ENCODE results near the gene LY6G6D.
"Not testable (repeated sequence)": the region's sequence is repeated elsewhere in the genome, so short reads cannot be mapped to it uniquely, and the experiment has no call there.

Gene LY6G6D

GRCh38 chr6:31692886-31693285 is 22.3 kb upstream of the LY6G6D start:
- no peak for DNase-seq

DNA sequence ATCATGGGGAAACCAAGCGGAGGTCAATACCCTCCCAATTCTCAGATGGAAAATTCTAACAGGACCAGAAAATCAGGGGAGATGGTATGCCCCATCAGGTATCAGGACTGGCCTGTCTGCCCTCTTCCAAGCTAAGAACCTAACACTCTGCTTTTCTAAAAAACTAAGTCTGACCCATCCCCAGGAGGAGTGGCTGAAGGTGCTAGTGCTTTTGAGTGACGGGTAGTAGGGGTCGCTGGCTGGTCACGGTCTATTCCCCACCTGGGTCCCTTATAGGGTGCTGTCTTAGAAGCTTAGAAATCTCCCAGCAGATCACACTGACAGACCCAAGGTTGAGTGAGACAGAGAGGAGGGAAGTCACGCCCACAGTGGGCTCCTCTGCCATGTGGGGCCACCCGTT is 21.6 kb upstream of the LY6G6D start:
- no peak for DNase-seq

GRCh38 chr6:31697555-31697954 is 17.6 kb upstream of the LY6G6D start:
- no peak for DNase-seq

DNA sequence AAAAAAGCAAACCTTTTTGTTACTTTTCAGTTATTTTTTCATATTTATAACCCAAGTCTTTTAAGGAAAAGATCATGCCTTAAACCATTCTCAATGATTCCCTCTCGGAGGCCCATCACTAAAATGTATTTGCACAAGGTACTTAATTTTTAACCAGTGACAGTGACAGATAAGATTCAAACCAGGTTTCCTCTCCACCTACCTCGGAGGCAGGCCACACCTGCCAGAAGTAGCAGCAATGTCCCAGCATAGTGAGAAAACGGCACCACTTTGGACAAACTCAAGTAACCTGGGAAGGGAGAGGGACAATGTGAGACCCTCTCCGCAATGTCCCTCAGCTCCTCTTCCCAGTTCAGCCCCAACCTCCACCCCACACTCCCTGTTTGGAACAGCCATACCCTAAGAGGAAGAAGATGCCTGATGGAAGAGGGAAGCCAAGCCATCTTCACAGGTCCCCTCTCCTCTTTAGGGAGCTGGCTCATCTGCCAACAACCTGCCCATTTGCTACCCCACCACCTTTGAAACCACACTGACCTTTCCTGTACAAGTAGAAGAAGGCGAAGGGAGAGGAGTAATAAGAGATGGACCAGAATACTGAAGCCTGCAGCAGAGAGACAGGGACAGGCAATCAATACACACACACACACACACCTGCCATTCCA is 14.3 kb upstream of the LY6G6D start:
- no peak for DNase-seq

- DNase-seq, result peak; percentile 25
Observed at GRCh38 chr6:31701666-31702404, 13.3 kb upstream of the LY6G6D start.

DNA sequence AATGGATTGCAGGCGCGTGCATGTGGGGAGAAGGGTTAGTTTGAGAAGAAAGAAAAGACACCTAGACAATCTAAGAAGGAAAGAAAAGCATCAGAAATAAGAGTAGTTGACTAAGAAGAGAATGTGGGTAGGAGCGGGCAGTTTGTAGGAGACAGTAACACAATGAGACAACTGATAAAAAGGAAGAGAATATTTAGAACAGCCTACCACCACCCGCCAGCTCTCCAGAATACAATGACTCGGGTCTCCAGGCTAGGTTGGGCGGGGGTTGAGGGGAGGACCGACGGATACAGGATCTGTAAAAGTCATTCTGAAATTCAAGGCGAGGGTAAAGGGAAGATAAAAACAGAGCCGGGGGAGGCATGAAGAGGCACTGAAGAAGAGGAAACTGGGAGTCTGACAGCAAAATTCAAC is 12.7 kb upstream of the LY6G6D start:
- no peak for DNase-seq

DNA sequence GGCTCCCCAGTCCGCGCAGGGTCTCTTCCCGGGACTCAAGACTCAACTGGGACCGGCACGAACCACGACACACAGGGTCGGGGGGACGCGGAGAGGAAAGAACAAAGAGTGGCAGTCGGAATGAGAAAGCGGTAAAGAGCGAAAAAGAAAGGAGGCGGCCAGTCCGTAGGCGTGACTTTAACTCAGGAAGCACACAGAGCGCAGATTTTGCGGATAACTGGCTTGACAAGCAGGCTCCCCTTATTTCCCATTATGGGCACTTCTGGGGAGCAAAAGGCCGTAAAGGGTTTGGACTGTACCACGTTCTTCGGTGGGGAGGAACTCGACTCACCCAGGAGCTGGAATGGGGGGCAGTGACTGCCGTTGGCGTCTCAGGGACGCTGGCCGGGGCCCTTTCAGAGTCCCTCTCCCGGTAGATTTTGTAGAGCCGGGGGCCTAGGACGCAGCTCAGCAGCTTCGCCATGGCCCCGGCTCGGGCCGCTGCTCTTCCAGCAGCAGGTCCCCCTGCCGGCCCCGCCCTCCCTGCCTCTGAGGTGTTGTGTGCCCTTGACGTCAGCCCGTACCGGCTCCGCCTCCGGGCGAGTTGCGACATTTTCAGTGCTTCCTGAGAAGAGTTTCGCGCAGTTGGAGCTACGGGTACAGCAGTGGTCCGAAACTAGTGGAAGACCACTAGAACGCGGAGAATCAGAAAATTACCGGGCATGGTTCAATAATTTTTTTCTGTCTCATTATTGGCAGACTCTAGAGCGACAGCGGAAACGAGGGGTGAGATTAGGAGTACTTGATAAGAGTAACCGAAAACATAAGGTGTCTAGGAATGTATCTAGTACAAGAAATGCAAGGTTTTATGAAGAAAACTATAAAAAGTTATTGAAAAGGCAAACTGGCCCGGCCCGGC is 12.1 kb upstream of the LY6G6D start, which contains the start of gene ABHD16A:
Gene ABHD16A, minus strand, starts transcription at position 506 of the 898 bp plus-strand sequence. Its CDS starts 43 bp downstream, at position 463.
- DNase-seq, result peak; percentile 95

DNA sequence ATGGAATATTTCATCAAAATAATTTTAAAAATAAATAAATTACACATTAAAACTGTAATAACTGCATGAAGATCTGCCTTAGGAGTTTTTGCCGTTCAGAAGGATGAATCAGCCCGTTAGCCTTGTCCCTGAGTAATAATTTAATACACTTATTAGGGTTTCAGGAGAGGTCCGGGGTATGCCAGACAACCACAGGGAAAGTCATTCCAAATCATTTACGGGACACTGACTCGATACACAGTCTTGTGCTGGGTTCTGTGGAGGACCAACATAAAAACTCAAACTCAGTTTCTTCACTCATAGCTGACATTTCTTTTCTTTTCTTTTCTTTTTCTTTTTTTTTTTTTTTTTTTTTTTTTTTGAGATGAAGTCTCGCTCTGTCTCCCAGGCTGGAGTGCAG is 9.2 kb upstream of the LY6G6D start:
- DNase-seq, result no peak

GRCh38 chr6:31706599-31706998 is 8.5 kb upstream of the LY6G6D start, which contains the start of gene LY6G6F:
LY6G6F (plus strand) TSS chr6:31706866; CDS start chr6:31706907, 41 bp downstream.
- DNase-seq, result no peak

- DNase-seq, result no peak
Observed at GRCh38 chr6:31707701-31708100, 7.4 kb upstream of the LY6G6D start.

GRCh38 chr6:31708224-31708623 is 6.9 kb upstream of the LY6G6D start:
- DNase-seq, result no peak

GRCh38 chr6:31709157-31709556 is 6.0 kb upstream of the LY6G6D start:
- not testable (repeated sequence) for DNase-seq

DNA sequence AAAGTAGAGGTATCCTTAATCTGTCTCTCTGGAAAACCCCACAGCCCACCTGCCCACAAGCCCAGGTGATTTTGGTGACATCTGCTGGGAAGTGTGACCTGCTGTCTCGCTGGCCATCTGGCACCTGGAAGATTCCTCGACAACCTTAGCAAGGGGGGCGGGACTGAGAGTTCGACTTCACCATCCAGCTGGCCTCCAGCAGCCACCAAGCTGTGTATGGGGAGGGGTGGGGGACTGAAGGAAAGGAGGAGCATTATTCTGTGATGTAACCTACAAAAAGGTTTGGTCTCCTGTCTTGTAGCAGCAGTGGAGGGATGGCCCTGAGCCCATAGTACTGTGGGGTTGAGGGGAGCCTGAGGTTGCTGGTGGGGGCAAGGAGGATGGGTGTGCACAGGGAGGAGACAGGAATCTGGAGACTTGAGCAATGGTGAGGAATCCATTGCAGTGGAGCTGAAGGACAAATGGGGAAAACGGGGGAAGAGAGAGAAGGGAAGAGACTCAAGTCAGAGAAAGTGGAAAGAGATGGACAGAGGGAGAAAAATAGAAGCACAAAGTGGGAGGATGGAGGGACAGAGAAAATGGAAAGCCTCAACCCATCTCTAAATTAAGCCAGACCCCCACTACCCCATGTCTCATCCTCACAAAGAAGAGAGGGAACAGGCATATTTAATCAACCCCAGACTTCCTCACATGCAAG is 4.5 kb upstream of the LY6G6D start:
- no peak for DNase-seq

- no peak for DNase-seq
Observed at GRCh38 chr6:31711233-31711632, 3.9 kb upstream of the LY6G6D start.

GRCh38 chr6:31712296-31712695 is 2.9 kb upstream of the LY6G6D start:
- DNase-seq, result no peak

GRCh38 chr6:31713465-31713864 is 1.7 kb upstream of the LY6G6D start:
- DNase-seq, result no peak

DNA sequence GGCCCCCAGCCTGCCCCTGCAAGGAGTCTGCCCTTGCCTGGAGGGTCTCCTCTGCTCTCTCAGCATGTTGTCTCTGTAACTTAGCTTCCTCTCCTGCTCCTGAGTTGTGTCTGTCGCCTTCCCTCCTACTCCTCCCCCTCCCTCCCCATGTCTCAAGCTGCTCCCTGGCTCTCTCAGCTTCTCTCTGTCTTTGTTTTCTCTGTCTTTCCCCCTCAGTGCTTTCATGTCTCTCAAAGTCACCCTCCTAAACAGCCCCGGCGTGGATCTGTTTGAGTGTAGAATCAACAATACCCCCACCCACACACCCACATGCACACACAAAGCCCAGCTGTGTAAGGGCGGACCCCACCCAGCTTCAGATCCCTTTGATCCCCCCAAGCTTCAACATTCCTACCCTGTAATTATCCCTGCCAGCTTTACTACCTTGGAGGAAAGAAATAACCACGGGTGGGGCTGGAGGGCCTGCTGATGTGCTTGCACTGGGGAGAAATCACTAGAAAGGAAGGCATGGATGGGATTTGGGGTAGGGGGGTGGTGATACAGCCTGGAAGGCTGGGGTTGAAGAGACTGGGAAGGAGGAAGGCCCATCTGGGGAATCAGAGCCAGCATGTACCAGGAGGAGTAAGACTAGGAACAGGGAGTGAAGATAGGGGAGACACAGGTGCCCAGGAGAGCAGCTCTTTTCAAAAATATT is 1.0 kb upstream of the LY6G6D start:
- DNase-seq, result no peak

DNA sequence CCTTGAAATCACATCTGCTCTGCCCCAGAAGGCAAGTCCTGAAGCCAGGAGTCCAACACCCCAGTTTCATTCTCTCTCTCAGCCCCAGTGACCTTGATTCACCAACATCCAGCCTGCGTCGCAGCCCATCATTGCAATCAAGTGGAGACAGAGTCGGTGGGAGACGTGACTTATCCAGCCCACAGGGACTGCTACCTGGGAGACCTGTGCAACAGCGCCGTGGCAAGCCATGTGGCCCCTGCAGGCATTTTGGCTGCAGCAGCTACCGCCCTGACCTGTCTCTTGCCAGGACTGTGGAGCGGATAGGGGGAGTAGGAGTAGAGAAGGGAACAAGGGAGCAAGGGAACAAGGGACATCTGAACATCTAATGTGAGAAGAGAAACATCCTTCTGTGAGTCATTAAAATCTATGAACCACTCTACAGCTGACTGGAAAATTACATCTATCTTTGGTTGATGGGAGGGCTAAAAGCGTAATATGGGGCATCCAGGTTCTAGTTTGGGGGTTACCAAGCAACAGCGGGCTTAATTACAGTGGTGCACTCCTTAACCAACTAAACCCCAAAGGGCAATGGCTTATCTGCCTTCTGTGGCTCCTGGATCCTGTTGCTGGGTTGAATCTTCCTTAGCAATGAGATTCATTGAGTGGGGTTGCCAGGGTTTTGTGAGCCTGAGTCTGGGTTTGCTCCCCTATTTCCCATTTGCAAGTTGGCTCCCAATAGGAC is 2.5 kb downstream of the LY6G6D start:
- no peak for DNase-seq

DNA sequence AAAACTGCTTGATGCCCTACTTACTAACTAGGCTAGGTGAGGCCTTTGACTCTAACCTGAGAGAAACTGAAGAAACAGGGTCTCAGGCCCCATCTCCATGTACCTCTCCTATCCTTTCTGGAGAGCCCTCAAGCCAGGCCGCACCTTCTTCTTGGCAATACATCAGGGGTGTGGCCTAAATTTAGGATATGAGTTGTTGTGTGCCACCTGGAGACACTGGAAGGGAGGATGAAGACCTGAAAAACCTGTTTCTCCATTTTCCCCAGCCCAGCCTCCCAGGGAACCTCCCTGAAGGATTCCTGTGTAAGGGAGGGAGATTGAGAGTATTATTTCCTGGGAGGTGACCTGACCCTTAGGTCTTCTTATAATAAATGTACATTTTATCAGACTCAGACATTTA is 3.1 kb downstream of the LY6G6D start:
- DNase-seq, result no peak

GRCh38 chr6:31719001-31719400 is 3.9 kb downstream of the LY6G6D start:
- DNase-seq, result no peak

- DNase-seq, result no peak
Observed at GRCh38 chr6:31720196-31720770, 5.1 kb downstream of the LY6G6D start.
